HG02678 (cell line): ENCODE measurements around the gene AKTIP.
"Not testable (repeated sequence)": the region's sequence is repeated elsewhere in the genome, so short reads cannot be mapped to it uniquely, and the experiment has no call there.

ENCODE experiments used
- ATAC-seq: cut with Tn5 transposase; IDR thresholded peaks from one replicate; pipeline ENCODE4 v1.9.1; 2021; ENCODE audit warnings: mild to moderate bottlenecking, moderate library complexity; ENCODE audit not compliant: unreplicated experiment

AKTIP gene

DNA sequence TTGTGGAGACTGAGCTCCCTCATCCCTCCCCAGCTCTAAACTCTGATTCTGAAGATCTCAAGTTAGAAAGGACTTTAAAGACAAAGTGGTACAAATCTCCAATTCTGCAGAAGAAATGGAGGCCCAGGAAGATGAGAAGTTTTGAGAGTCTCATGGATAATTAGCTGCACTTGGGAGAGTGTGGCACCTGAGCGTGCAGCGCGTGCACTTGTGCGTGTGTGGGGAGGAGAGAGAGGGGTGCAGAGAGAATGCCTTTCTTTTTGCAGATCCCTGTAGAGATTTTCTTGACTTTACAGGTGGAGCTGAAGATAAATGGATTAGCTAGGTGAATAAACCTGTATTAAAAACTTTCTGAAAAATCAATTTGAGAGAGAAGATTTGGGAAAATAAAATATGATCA is 14.8 kb upstream of the AKTIP start:
- no peak for ATAC-seq

DNA sequence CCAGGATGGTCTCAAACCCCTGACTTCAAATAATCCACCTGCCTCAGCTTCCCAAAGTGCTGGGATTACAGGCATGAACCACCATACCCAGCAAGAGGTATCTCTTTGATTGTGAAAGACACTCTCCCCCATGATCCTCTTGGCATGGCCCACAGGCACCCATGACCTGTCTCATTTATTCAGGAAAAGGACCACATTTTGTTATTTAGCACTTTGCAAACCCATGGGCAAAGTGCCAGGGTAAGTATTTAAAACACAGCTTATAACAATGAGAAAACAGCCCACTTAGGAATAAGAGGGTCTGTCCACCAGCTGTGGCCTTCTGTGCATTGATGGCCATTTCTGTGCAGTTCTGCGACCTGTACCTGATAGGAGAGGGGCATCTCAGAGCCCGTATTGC is 12.8 kb upstream of the AKTIP start:
- ATAC-seq, result no peak

DNA sequence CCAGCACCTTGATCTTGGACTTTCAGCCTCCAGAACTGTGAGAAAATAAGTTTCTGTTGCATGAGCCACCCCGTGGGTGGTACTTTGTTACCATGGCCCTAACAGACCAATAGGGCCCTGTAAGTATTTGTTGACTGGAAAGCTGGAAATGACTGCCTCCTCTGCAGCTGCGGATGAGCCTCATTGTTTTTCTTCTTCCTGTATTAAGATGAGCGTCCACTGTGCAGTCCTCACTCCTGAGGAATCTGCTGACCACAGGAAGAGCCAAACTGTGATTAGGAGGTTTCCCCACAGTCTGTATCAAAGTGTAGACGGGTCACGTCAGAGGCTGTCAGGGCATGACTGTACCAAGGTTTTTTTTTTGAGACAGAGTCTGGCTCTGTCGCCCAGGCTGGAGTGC is 12.2 kb upstream of the AKTIP start:
- no peak for ATAC-seq

- ATAC-seq, result not testable (repeated sequence)
Measured at GRCh38 chr16:53512795-53513194, 9.8 kb upstream of the AKTIP start.

- no peak for ATAC-seq
Measured at GRCh38 chr16:53511403-53512280, 8.6 kb upstream of the AKTIP start.

DNA sequence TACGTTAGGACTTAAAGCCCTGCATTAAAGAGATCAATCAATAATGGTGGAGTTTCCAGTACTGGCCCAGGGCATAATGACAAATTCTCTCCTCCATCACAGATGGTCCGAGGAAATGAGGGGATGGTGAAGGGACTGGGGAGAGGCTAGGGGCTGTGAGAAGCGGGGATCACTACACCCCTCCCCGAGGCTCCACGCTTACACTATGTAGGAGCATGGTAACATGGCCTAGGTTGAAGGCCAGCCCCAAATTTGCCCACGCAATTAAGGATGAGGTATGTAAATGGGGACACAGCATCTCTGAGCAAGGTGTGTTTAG is 8.0 kb upstream of the AKTIP start:
- ATAC-seq, result no peak

- ATAC-seq, result no peak
Measured at GRCh38 chr16:53510704-53511070, 7.7 kb upstream of the AKTIP start.

- ATAC-seq, result no peak
Measured at GRCh38 chr16:53509906-53510703, 7.1 kb upstream of the AKTIP start.

DNA sequence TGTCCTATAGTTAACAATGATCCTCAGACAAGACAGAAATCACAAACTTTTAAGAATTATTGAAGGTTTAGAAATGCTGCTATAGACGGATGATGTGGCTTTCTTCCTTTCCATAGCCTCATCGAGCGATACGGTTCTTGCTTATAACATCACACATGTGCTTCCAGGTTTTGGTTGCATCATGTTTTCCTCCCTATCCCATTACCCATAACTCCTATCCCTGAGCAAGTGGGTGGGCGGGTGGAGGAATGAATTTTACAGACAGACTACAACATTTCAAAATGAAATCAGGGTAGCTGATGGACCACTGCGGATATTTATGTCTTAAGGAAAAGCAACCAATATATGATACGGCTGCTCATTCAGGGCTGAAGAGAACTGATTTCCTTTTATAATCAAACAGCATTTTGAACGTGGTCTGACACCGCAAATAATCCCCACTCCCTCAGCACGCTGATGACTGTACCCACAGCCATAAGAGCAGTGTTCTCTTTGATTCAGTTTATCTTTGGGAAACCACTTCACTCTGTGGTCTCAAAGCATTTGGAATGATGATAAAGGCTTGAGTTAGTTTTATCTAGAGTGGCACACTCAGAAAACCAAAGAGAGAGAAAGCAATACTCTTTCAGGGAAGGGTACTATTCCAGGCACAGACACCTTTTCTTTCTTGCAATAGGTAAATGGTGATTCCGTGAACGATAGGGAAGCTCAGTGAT is 4.6 kb upstream of the AKTIP start:
- ATAC-seq, result no peak

DNA sequence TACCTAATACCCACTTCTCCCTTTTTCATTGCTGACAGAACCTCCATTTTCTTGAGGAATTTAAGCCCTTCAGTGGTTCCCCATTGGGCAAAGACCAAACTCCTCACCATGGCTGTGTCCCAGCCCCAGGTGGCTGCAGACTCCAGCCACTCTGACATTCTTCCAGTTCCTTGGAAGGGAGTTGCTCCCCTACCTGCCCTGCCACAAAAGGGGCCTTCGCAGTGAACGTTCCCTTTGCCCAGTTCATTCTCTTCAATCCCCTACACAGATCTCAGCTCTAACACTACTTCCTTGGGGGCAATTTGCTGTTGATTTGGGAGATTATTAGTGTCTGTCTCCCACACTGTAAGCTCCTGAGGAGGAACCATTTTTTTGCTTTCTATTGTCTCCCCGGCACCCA is 3.2 kb upstream of the AKTIP start:
- ATAC-seq, result no peak

DNA sequence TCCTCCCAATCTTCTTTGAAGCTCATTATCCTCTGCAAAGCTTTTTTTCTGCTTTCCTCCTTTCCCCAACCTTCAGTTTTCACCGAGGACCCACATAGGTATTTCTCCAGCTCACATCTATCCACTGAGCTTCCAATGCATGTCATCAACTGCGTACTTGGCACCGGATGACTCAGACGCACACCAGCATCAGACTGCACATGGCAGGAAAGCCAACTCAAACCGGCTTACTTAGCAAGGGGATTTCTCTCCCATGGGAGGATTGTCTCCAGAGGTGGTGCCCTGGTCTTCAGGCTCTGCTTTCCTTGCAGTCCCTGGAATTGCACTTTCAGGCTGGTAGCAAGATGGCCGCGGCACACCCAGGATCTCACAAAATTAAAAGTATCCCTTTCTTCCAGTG is 1.7 kb upstream of the AKTIP start:
- ATAC-seq, result no peak

DNA sequence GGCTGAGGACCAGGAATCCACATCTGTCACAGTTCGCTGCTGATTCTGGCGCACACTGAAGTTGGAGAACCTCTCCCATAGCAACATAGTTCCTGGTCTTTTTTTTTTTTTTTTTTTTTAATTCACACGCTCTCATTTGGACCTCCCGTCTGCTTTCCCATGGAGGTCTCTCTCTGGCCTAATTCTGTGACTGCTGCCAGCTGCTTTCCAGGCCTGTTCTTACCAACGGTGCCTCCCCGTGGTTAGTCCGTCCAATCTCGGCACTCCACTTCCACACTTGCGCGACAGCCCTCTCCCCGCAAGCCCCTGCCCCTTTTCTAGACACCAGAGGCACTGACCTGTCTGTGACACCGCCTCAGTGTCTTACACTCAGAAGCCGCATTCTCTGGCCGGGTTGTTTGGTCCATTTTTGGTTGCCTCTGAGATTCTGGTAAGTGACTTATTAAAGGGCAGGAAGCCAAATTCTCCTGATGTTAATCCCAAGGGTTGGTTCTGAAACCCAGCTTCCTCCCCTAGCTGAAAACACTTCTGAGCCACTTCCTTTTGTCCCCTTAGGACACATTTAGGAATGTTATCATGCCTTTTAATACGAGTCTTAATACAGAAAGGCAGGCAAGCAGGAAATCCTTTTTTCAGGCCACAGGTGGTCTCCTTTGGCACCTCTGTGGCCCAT is 1.1 kb upstream of the AKTIP start:
- no peak for ATAC-seq

DNA sequence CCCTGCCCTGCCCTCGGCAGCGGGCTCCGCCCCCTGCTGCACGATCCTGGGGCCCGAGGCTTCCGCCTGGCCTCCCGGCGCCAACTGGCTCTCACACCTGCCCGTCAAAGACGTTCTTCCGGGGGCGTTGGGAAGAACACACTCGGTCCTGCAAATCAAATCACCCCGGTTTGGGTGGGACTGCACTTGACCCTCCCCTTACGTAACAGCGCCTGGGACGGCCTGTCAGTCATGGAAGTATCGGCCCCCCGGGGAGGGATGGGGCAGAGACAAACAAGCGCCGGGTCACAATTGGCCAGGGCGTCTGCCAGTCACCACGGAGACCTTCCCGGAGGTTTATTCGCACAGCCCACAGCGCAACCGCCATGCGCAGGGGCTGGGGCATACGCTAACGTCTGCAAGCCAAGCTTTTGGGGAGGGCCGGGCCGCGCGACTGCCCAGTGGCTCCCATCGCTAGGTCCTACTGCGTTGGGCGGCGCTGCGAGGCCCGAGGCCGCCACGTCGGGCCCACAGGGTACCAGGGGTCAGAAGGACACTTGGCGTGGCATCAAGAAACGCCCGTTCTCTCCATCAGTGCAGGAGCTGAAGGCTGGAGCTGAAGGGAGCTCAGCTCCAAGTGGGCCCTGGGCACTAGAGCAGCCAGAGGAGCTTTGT is 388 bp upstream of the AKTIP start:
- ATAC-seq, result peak; percentile 94

DNA sequence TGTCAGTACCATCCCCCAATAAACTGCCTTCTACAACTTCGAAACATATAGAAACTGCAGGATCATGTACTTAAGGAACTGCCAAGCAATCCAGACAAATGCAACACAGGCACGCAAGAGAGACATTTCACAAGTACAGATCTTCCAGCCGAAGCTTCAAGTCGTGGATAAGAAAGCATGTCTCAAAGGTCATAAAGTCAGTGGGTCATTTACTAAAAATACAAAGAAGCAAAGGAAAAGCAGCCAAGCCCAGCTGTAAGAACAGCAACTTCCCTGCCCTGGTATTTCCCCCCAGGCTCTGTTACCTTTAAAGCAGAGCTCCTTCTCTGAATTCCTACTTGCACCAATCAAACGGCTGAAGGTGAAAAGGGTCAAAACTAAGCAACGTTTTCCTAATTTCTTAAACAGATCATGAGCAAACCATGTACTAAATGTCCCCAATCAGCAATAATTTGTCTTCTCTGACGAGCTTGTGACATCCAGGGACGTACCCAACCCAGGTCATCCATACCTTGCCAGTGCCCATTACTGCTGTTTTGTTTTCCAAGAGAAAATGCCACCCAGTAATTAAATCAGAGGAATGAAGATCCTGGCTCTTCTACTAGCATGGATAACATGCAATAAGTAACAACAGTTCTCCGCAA is 1.7 kb downstream of the AKTIP start:
- no peak for ATAC-seq

GRCh38 chr16:53498984-53499383 is 4.0 kb downstream of the AKTIP start:
- no peak for ATAC-seq

DNA sequence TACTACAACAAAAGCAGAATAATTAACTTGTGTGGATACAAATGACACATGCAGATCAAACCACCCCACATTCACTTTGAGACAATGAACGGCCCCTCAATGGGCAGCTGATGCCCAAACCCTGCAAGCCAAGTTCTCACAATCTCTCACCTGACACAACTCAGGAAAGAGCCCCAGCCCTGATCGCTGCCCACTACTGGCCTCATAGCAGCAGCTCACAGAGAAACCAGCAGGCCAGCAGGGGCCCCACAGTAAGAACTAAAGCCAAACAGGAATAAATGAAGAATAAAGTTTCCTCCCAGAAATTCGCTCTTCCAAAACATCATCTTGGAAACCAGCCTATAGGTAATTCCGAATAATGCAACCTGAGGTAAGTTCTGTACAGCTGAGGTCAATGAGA is 7.7 kb downstream of the AKTIP start:
- no peak for ATAC-seq

DNA sequence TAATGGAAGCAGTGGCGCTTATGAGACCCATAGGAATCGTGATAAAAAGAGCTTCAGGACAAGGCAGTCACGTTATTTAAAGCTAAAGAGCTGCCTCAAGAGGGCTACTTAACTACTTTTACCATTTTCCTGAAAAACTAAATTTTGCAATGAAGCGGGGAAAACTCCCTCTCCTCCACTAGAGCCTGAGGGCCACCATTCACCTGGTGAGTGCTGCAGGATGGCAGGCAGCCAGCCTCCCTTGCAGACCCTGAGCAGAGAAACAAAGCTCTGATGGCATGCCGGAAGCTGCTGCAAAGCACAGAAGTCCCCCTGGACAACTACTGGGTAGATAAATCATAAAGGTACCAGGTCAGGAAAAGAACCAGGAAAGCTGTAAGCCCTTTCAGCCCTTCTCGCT is 8.4 kb downstream of the AKTIP start:
- ATAC-seq, result no peak

DNA sequence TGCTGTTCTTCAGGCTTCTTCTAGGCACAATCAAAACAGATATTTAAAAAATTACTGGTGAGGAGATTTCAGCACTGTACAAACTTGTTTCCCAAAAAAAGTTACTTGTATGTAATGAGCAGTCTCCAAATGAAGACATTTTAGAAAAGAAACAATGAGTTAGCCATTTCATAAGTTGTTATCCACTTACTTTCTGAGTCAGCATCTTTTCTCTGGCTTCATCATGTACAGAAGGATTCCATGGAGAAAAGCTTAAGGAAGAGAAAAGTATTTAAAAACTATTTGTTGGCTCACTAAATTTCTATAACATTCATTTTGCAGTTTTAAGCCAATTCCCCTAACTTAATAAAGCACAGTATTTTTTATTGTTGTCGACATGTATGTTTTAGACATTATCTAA is 10.5 kb downstream of the AKTIP start:
- ATAC-seq, result no peak

DNA sequence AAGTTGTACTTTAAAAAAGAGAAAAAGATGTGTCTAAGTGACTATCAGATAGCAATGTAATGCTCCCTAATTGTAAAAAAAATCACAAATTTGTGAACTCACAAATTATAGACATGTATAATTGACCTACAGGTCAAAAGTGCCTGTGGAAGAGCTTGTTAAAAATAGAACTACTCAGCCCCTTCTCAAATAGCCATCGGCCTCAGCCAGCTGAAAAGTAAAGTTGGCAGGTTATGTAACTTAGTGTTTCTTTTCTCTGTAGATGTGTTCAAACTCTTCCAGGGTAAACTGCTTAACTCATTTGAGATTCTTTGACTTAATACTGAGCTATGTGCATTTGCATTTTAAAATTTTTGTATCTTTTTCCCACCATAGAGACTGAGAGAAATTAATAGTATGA is 13.3 kb downstream of the AKTIP start:
- ATAC-seq, result no peak

- ATAC-seq, result no peak
Measured at GRCh38 chr16:53486230-53486629, 16.8 kb downstream of the AKTIP start.
